ENCODE measurements around the gene SGIP1. TPM values are rescaled to one million over a fixed set of nuclear protein-coding genes. Genes with fewer than 3 reads are reported as not detected.
A peak's percentile ranks its signal among the peaks of the same experiment; 100 is the strongest.

The SGIP1 gene
- total and polyA plus RNA-seq, 4 donors: 2.7 to 17.0 (median 4.7) TPM

Small RNAs within 50 kb of the gene (small RNA-seq; reads per million reads assigned to genes)
- gene MIR3117 (ENCODE audit: low replicate concordance): 0.29 reads per million, percentile 32 among the genes with 10 or more reads in this experiment

Other genes with a start within 250 kb of the SGIP1 start
- gene DYNLT5, start 218.3 kb downstream of the SGIP1 start, total RNA-seq: 10 to 100 TPM; 11.1 to 29.3 TPM
- 1 to 10 TPM; 3.0 to 4.5 TPM for gene DYNLT5, start 218.3 kb downstream of the SGIP1 start, polyA plus RNA-seq